PFSK-1 (cell line): ENCODE data around the gene CAND2.

Experiments
- FOXP2 ChIP-seq: optimal IDR thresholded peaks from 2 replicates; pipeline ENCODE3; 2011; ENCODE audit warnings: borderline replicate concordance, control low read depth, inconsistent platforms; ENCODE audit not compliant: insufficient read depth; ENCODE audit errors: extremely low read length, extremely low read depth
- POLR2AphosphoS5 ChIP-seq: IDR thresholded peaks from 2 replicates; pipeline ENCODE4 v1.6.1; 2012; ENCODE audit warnings: low read depth, mild to moderate bottlenecking, control low read depth, low read length, moderate library complexity
- SIN3A ChIP-seq: IDR thresholded peaks from 2 replicates; pipeline ENCODE4 v1.6.1; 2012; ENCODE audit warnings: mild to moderate bottlenecking, low read length, moderate library complexity, borderline replicate concordance; ENCODE audit not compliant: insufficient read depth
- TAF1 ChIP-seq: IDR thresholded peaks from 2 replicates; pipeline ENCODE4 v1.6.1; 2012; ENCODE audit warnings: low read length, control low read depth, borderline replicate concordance; ENCODE audit not compliant: insufficient read depth
- TF ChIP-seq, protein P1 (sequence below), 2 experiments: IDR thresholded peaks; 2 replicates each; pipeline versions ENCODE4 v1.6.1 to v1.8.0; 2011 to 2012; ENCODE audit warnings: low read depth in 2 of 2, low read length in 2 of 2, control low read depth in 1 of 2, inconsistent platforms in 1 of 2, mild to moderate bottlenecking in 1 of 2, moderate library complexity in 1 of 2; ENCODE audit not compliant: insufficient read depth in 1 of 2

The CAND2 gene

DNA sequence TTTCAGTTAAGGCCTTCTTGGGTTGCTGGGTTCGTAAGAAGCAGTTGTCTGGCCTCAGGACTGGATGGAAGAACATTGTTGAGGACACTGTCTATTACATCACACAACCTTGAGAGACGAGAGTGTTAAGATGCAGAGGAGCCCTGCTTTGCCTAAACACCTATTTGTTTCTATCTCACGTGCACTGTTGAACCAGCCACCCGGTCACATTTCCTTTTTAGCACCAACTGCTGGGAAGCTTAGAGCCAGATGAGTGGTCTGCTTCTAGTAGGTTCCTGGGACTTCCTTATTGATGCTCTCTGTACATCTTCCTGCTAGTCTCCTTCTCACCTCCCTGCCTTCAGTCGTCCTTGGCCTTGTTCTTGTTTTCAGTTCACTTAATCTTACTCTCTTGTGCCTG lies 22.3 kb downstream of the CAND2 start:
- TF ChIP-seq FOXP2 (no peak), POLR2AphosphoS5 (no peak), TAF1 (no peak), SIN3A (no peak)
- TF ChIP-seq, protein P1, sequence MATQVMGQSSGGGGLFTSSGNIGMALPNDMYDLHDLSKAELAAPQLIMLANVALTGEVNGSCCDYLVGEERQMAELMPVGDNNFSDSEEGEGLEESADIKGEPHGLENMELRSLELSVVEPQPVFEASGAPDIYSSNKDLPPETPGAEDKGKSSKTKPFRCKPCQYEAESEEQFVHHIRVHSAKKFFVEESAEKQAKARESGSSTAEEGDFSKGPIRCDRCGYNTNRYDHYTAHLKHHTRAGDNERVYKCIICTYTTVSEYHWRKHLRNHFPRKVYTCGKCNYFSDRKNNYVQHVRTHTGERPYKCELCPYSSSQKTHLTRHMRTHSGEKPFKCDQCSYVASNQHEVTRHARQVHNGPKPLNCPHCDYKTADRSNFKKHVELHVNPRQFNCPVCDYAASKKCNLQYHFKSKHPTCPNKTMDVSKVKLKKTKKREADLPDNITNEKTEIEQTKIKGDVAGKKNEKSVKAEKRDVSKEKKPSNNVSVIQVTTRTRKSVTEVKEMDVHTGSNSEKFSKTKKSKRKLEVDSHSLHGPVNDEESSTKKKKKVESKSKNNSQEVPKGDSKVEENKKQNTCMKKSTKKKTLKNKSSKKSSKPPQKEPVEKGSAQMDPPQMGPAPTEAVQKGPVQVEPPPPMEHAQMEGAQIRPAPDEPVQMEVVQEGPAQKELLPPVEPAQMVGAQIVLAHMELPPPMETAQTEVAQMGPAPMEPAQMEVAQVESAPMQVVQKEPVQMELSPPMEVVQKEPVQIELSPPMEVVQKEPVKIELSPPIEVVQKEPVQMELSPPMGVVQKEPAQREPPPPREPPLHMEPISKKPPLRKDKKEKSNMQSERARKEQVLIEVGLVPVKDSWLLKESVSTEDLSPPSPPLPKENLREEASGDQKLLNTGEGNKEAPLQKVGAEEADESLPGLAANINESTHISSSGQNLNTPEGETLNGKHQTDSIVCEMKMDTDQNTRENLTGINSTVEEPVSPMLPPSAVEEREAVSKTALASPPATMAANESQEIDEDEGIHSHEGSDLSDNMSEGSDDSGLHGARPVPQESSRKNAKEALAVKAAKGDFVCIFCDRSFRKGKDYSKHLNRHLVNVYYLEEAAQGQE (IDR thresholded peaks at IDR 0.05; ENCODE audit: insufficient read depth in 1 of 2, low read depth in 2 of 2, low read length in 2 of 2): no peak

DNA sequence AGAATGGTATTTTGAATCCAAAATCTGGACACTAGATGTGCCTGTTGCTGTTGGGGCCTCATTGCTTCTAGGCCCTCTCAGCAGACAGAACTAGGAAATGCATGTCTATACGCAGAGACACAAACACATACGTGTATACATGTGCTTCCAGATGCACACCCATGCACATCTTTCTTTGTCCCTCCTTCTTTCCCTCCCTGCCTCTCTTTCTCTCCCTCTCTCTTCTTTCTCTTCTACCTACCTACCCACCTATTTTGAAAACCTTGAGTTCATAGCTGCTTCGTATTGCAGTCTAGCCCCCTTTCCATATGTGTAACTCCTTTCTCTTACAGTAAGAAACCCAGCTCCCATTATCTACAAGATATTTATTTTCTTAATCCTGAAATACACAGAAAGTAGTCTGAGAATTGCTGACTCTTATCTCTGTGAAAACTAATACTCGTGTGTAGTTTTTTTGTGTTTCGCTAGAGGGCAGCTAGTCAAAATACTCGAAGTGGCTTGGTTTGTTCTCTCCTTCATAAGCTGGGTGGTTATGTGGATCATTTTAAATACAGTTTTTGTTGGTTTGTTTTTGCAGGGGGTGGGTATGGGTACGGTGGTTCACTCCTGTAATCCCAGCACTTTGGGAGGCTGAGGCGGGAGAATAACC lies 26.4 kb downstream of the CAND2 start:
- TF ChIP-seq POLR2AphosphoS5: no peak
- no peak for TF ChIP-seq FOXP2
- no peak for TF ChIP-seq TAF1
- no peak for TF ChIP-seq SIN3A
- TF ChIP-seq, protein P1 (IDR thresholded peaks at IDR 0.05; ENCODE audit: insufficient read depth in 1 of 2, low read depth in 2 of 2, low read length in 2 of 2): no peak

DNA sequence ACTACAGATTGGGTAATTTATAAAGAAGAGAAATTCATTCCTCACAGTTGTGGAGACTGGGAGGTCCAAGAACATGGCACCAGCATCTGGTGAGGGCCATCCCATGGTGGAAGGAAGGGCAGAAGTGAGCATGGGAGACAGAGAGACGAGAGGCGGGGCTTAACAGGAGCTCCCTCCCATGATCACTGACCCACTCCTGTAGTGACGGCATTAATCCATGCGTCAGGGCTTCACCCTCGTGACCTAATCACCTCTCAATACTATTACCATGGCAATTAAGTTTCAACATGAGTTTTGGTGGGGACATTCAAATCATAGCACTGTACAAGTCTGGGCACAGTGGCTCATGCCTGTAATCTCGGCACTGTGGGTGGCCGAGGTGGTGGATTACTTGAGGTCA lies 27.8 kb downstream of the CAND2 start:
- no peak for TF ChIP-seq SIN3A
- TF ChIP-seq FOXP2: no peak
- no peak for TF ChIP-seq TAF1
- TF ChIP-seq, protein P1 (IDR thresholded peaks at IDR 0.05; ENCODE audit: insufficient read depth in 1 of 2, low read depth in 2 of 2, low read length in 2 of 2): no peak
- no peak for TF ChIP-seq POLR2AphosphoS5

DNA sequence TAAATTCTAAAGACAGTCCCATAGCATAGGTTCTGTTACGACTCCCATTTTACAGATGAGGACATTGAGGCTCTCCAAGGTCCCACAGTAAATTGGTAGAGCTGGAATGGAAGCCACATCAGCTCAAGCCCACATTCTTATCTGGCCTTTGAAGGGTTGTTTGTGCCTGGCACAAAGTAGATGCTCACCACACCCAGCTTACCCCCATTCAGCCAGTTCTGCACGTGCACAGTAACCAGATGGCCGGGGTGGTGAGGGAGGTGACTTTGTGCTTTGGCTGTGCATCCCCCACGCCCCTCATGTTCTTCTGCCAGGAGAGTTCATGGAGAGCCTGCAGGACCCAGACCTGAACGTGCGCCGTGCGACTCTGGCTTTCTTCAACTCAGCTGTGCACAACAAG lies 28.7 kb downstream of the CAND2 start:
- TF ChIP-seq TAF1 (no peak), SIN3A (no peak)

DNA sequence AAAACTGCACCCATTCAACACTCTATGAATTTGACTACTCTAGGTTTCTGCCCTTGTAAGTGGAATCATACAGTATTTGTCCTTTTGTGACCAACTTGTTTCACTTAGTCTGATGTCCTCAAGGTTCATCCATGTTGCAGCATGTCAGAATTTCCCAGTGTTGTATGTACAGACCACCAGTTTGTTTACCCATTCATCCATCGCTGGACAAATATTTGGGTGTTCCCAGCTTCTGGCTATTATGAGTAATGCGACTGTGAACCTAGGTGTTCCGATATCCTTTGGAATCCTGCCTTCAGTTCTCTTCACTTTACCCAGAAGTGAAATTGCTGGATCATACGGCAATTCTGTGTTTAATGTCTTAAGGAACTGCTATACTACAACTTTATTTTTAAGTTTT lies 32.3 kb downstream of the CAND2 start:
- TF ChIP-seq SIN3A: no peak
- TF ChIP-seq, protein P1 (IDR thresholded peaks at IDR 0.05; ENCODE audit: insufficient read depth in 1 of 2, low read depth in 2 of 2, low read length in 2 of 2): no peak
- no peak for TF ChIP-seq FOXP2
- no peak for TF ChIP-seq POLR2AphosphoS5
- no peak for TF ChIP-seq TAF1
